A549 (cell line): ENCODE measurements around the gene AKAP9.

Experiments used
- CTCF ChIP-seq: fragments of >200 bp; sonication (Bioruptor Twin); formaldehyde crosslinking; IDR thresholded peaks from 3 replicates; pipeline ENCODE4 v1.5.1; 2016
- EHMT2 ChIP-seq: fragments of 200-600 bp; sonication (generic); IDR thresholded peaks from 2 replicates; pipeline ENCODE4 v1.6.1; 2016; ENCODE audit warnings: antibody characterized with exemption, low read depth, mild to moderate bottlenecking, moderate library complexity
- EP300 ChIP-seq, 2 experiments: fragments of >200 bp; sonication (Bioruptor Twin); formaldehyde crosslinking; IDR thresholded peaks; 2 replicates in 1 of 2; 3 replicates in 1 of 2; pipeline ENCODE4 v1.6.1; 2016 to 2017
- HDAC2 ChIP-seq: fragments of 200-600 bp; sonication (generic); IDR thresholded peaks from 2 replicates; pipeline ENCODE4 v1.6.1; 2016
- JUNB ChIP-seq: fragments of >200 bp; sonication (Bioruptor Twin); formaldehyde crosslinking; IDR thresholded peaks from 2 replicates; pipeline ENCODE4 v1.6.1; 2016
- KDM1A ChIP-seq: fragments of 200-600 bp; sonication (generic); IDR thresholded peaks from 2 replicates; pipeline ENCODE4 v1.6.1; 2016; ENCODE audit warnings: low read depth, mild to moderate bottlenecking
- MAFK ChIP-seq: fragments of 450-650 bp; IDR thresholded peaks from 2 replicates; pipeline ENCODE4 v1.6.1; 2014; ENCODE audit not compliant: partially characterized antibody
- POLR2A ChIP-seq: IDR thresholded peaks from 2 replicates; pipeline ENCODE4 v1.6.1; 2012; ENCODE audit warnings: mild to moderate bottlenecking, low read length
- RFX5 ChIP-seq: fragments of 450-650 bp; IDR thresholded peaks from 2 replicates; pipeline ENCODE4 v1.7.1; 2014; ENCODE audit warnings: antibody characterized with exemption, mild to moderate bottlenecking, moderate library complexity
- TFCP2L1 ChIP-seq: fragments of 250-450 bp; sonication (Bioruptor Pico); IDR thresholded peaks from 2 replicates; pipeline ENCODE4 v1.5.0; 2021; ENCODE audit warnings: mild to moderate bottlenecking
- USF2 ChIP-seq: fragments of 450-650 bp; IDR thresholded peaks from 2 replicates; pipeline ENCODE4 v1.6.1; 2014; ENCODE audit warnings: antibody characterized with exemption
- TF ChIP-seq, protein P1 (sequence below): fragments of 250-450 bp; sonication (Bioruptor Pico); IDR thresholded peaks from 2 replicates; pipeline ENCODE4 v1.5.0; 2021; ENCODE audit warnings: mild to moderate bottlenecking, moderate library complexity, borderline replicate concordance

- TF ChIP-seq, protein P1, sequence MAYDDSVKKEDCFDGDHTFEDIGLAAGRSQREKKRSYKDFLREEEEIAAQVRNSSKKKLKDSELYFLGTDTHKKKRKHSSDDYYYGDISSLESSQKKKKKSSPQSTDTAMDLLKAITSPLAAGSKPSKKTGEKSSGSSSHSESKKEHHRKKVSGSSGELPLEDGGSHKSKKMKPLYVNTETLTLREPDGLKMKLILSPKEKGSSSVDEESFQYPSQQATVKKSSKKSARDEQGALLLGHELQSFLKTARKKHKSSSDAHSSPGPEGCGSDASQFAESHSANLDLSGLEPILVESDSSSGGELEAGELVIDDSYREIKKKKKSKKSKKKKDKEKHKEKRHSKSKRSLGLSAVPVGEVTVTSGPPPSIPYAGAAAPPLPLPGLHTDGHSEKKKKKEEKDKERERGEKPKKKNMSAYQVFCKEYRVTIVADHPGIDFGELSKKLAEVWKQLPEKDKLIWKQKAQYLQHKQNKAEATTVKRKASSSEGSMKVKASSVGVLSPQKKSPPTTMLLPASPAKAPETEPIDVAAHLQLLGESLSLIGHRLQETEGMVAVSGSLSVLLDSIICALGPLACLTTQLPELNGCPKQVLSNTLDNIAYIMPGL = no peak
- TF ChIP-seq TFCP2L1 (CRISPR knock-in tag) (no peak), JUNB (no peak), EP300 (IDR thresholded peaks at IDR 0.05) (no peak), CTCF (no peak), MAFK (no peak), HDAC2 (no peak), EHMT2 (no peak), KDM1A (no peak), USF2 (no peak), RFX5 (no peak), POLR2A (no peak)
Observed at GRCh38 chr7:92043098-92043497, 102.4 kb downstream of the AKAP9 start.
